Stimulated activated CD4-positive, alpha-beta T cell treated with anti-CD3 and anti-CD28 coated beads, Interleukin-2, amount 100 ng/mL, for 24 hours (primary cell): ENCODE data around the gene AMOTL1.
"Not testable (repeated sequence)": the region's sequence is repeated elsewhere in the genome, so short reads cannot be mapped to it uniquely, and the experiment has no call there.

Experiments
- DNase-seq, 2 donors: peaks; one replicate each; pipeline ENCODE4 v3.0.0-alpha.2; 2020

Gene AMOTL1

DNA sequence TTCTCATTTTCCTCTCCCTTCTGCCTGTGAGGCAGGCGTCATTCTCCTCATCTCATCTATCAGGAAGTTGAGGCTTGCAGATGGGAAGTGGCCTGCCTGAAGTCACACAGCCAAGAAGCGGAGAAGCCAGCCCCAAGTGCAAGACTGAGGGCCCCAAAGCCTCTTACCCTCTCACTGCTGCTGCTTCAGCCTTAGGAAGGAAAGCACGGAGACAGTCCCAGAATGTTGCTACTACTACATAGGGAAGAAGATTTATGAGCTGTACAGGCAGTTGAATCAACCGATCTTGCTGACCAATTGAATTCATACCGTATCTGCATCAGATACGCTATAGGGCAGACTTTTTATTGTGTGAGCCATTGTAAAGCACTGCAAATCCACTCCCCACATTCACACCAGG, 116.2 kb downstream of the AMOTL1 start:
- DNase-seq: no peak

DNA sequence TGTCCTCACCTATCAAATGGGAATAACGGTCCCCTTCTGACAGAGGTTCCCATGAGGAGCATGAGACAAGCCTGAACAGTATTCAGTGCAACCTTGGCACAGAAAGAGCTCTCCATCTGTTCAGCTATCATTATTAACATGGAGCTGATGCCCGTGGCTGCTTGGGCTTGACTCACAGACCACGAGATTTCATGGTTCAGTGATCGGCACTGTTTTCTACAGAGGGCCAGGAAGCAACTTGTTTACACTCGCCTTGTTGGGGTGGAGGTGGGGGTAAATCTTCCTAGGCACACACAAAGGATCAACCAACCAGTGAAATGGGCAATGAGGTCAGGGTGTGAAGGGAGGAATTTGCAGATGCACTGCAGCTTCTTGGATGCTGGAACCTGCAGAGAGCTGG, 117.0 kb downstream of the AMOTL1 start:
- DNase-seq: no peak

DNA sequence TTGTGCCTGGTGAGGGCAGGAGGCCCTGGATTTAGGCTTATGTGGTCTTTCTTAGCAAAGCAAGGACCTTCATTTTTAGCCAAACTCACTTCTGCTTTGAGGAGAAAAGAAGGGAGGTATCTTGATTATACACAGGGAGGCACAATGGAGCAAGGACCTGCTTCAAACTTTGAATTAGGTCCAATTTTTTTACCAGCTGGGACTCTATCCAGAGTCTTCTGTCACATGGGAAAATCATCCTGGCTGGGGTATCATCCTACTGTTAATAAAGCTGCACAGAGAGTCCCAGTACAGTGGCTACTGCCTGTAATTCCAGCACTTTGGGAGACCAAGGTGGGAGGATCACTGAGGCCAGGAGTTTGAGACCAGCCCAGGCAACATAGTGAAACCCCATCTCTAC, 117.4 kb downstream of the AMOTL1 start:
- no peak for DNase-seq

DNA sequence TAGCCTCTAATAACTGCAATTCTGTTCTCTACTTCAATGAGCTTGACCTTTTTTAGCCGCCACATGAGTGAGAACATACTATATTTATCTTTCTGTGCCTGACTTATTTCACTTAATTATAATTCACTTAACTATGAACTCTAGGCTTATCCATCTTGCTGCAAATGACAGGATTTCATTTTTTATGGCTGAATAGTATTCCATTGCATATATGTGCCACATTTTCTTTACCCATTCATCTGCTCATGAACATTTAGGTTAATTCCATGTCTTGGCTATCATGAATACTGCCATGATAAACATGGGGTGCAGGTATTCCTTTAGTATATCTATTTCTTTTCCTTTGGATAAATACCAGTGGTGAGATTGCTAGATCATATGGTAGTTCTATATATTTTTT, 120.0 kb downstream of the AMOTL1 start:
- DNase-seq: no peak

DNA sequence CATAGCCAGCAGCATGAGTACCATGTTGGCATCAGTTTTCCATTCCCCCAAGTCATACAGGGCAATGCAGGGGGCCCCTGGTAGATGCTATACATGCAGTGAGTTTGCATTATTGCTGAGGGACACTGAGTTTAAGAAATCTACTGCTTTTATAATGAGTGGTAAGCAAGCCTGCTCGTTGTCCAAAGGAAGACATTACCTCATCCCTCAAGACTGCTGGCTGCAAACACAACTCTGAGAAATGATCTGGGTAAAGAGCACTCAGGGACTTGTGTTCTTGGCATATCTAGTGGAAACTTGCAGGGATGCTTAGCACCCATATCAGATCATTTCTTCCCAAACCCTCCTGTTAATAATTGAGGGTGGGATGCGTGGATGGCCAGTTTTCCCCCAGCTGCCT, 127.3 kb downstream of the AMOTL1 start:
- DNase-seq: no peak

DNA sequence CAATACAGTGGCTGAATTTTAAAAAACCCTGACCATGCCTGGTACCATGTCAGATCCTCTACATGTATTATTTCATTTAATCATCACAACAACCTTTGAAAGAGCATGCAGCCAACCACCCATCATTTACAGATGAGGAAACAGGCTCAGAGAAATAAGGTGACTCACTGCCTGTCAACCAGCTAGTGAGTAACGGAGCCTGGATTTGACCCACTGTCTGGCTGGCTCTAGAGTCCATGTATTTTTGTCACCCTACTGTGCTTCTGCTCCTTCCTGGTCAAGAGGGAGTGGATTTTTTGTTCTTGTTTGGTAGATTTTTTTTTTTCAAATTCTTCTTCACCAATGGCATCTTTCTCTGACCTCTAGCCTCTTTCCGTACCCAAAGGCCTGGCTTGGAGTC, 127.8 kb downstream of the AMOTL1 start:
- no peak for DNase-seq

DNA sequence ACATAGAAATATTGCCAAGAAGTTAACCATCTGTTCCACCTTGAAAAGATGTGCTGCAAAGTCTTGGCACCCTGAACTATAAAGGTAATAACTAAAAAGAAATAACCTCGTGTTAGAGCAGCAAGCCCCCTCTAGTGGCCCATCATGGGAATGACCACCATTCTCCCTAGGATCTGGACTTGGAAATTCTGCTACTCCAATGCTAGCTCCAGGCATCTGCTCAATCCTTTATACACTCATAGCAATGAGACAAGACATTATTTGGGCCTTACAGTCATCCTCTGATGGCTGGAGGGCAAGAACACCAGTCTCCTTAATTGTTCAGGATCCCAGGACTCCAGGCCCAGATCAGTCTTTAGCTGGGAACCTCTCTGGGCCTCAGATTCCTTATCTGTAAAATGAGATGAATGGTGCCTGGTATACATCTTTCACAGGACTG, 129.2 kb downstream of the AMOTL1 start:
- DNase-seq: peak; percentile 37 to 48

DNA sequence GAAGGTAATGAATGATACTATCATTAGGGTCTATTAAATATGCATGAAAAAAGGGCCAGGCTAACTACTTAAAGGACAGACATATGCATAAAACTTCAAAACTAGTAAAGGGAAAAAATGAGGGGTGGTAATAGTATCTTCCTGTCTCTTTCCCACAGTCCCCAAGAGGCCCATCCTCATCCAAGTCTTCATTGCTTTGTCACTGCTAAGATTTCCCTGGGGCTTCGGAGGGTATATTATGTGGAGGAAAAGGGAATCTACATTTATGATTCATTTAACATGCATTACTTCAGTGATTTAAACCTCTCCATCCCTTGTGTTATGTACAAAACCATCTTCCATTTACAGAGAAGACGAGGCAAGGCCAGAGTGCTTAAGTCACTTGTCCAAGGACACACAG, 139.1 kb downstream of the AMOTL1 start:
- DNase-seq: no peak

DNA sequence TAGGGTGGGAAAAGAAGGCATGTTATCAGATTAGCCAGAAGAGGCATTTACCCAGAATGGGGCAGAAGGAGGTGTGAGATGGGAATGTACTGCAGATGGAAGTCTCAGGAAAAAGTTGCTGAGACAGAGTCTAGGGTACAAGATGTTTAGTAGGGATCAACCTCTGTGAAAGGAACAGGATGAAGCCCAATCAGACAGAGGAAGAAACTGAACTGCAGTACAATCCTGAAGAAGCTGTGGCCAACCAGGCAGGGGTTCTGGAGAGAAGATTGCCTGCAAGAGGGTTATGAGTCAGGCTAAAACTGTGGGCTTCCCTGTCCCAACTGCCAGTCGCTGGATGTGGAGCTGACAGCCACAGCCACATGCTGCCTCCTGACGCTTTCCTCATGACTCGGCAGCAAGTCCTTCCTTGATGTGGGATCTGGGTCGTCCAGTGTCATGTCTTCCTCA, 141.2 kb downstream of the AMOTL1 start:
- no peak for DNase-seq

DNA sequence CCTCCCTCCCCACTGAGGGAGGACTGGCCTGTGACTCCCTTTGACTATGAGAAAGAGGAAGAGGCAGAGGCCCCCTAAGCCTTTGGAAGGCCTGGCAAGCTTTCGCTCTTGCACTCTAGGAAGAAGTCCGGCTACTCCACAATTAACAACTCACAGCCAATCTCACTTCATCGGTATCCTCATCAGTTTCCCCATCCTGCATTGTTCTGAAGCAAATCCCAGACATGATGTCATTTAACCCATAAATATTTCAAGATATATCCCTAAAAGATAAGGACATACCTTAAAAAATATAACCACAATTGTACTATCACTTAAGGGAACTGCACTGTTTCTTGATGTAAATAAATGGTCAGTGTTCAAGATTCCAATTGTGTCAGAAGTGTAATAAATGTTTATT, 142.1 kb downstream of the AMOTL1 start:
- no peak for DNase-seq

DNA sequence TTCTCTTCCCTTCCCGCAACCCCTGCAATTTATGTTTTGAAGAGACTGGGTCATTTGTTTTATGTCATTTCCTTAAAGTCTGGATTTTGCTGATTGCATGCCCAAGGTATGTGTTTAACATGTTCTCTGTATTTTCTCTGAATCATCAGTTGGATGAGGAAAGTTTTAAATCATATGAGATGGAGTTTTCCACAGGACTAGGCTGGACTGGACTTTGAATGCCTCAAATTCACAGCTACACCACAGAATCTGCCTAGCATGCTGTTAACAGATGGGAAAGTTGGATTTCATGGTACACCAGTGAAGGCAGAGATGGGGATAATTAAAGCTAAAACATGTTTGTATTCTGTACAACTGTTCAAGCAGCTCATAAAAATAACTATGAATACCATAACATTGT, 142.6 kb downstream of the AMOTL1 start:
- DNase-seq: no peak

DNA sequence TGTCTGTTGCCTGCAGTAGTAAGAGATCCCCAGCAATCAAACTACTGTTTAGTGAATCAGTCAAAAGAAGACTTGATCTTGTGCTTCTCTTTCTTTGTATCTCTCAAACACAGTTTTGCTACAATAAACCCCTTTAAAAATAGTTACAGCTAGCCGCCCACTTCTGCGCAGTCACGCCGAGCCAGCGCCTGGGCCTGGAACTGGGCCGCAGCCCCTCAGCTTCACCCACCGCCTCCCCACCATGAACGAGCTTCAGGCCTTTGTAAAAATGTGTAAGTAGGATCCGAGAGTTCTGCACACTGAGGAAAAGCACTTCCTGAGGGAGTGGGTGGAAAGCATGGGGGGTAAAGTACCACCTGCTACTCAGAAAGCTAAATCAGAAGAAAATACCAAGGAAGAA, 144.7 kb downstream of the AMOTL1 start:
- DNase-seq: no peak

DNA sequence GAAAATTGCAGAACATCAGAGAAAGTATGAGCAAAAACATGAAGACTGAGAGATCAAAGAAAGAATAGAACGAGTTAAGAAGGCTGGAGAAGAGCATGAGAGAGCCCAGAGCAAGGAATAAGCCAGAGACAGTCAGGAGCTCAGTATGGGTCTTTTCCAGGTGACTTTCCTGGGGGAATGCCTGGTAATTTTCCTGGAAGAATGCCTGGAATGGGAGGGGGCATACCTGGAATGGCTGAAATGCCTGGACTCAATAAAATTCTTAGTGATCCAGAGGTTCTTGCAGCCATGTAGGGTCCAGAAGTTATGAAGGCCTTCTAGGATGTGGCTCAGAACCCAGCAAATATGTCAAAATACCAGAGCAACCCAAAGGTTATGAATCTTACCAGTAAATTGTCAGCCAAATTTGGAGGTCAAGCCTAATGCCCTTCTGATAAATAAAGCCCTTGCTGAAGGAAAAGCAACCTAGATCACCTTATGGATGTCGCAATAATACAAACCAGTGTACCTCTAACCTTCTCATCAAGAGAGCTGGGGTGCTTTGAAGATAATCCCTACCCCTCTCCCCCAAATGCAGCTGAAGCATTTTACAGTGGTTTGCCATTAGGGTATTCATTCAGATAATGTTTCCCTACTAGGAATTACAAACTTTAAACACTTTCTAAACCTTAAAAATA, 145.7 kb downstream of the AMOTL1 start:
- not testable (repeated sequence) for DNase-seq

DNA sequence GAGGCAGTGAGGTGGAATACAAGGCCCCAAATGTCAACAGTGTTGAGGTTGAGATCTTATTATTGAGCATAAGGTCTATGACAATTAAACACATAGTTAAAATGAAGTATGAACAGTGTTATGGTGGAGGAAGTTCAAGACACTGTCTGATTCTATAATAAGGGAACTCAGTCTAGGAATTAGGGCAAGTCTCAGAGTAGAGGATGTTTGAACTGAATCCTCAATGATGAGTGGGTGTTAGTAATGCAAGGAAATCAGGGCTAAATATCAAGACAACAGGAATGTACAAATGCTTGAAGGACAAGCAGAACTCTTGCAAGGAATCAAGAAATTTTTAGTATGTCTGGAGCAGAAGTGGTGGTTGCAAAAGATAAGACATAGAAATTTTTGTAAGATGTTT, 152.2 kb downstream of the AMOTL1 start:
- no peak for DNase-seq

DNA sequence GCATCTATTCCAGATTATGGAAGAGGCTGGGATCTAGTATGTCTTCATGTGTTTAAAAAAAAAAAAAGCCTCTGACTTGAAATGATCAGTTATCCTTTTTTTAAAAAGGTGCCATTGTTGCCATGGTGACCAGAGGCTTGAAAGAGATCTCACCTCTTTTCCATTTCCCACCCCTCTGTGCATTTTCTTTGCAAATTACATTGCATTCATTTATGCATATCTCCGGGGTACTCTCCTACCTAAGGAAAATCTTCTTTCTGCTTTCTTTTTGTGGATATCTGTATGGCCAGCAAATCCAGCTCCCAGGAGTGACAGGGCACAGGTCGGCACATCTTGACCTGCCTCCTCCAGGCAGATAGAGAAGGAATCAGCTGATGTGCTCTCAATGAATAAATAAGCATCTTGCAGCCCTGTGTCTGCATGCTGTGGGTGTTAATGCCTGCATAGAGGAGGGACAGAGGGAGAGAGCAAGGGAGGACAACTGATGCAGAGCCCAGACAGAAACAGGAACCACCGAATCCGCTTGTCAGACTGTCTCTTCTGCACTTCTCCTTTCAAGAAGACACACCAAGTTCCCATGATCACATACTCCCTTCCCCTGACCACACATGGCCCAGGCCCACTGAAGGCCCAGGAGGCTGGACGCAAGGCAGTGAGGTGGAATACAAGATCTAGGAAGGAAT, 154.3 kb downstream of the AMOTL1 start:
- no peak for DNase-seq

DNA sequence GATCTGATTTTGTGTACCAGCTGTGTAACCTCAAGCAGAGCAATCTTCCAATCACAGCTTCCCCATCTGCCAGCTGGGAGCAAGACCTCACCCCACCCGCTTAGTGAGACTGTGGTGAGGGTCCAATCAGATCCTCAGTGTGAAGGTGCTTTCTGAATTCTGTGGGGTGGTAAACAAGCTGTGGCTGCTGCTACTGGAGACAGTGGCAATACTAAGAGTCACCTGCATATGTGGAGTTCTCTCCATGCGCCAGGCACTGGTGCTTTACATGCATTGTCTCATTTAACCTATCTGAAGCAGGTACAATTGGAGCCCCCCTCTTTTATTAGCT, 154.8 kb downstream of the AMOTL1 start:
- DNase-seq: no peak

DNA sequence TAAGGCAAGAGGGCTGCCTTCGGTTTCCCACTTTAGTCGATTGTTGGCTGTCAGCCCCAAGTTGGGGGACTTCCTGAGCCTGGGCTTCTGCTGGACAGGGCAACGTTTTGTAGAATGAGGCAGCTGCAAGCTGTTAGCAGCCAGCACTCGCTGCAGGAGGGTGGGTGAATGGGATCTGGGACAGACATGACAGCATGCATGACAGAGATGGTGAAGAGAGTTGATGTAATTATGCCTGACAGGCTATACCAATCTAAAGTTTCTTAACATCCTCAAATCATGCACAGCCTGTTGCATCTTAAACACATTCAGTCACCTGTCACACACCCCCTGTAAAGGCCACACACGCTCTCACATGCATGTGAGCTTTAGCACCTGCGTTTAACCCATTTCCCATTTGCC, 156.0 kb downstream of the AMOTL1 start:
- no peak for DNase-seq

DNA sequence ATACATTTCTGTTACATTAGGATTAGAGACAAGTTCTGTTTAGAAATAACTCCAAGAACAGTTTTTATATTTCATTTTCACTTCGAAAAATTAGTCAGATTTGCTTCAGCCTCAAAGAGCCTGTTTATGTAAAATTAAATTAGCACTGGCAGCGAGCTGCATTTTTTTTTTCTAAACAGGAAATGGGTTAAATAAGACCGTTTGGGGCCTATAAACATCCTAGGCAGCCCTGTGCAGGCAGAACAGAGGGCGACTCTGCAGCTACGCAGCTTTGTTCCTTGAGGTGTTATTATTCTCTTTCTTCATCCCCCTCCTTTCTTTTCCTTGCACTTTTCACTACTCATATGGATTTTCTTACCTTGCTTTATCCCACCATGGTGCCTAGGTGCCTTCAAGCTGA, 156.5 kb downstream of the AMOTL1 start:
- no peak for DNase-seq

DNA sequence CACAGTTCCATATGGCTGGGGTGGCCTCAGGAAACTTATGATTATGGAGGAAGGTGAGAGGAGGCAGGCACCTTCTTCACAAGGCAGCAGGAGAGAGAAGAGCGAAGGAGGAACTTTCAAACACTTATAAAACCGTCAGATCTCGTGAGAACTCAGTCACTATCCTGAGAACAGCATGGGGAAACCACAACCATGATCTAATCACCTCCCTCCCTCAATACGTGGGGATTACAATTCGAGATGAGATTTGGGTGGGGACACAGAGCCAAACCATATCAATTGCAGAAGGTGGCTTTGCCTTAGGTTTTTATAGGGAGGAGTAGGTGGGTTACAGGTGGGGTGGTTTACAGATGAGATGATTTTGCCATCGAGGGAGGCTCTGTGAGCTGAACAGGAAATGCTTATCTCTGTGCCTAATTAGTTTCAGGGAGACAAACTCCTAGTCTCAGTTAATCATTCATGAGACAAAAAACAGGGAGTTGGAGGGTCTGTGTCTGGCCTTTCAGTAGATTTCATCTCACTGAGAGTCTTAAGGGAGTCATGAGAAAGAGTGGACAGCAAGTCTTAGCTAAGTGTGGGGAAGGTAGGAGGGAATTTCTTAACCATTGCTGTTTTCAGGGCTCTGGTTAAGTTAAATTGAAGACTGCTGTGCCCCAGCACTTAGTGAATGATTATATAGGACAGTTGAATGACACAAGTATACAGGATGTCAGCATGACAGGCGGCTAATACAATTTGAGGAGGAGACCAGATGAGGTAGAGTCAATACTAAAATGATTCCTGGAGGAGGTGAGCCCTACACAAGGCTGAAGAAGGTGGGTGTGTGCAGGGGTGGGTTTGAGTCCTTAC, 157.5 kb downstream of the AMOTL1 start:
- no peak for DNase-seq

DNA sequence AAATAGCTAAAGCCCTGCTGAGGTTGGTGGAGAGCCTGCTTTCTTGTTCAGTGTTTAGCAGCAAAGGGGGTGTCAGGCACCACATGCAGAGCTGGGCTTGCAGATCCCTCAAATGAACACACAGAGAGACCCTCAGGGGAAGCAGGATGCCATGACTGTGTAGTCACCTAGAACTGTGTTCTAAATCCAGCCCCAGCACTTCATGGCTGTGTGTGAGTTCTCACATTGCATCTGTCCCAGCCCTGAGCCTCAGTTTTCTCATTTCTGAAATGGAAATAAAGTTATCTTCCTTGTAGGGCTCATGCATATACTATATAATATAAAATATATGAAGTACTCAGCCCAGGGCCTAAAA, 158.1 kb downstream of the AMOTL1 start:
- no peak for DNase-seq
